ENCODE results near the gene IFITM2. TPM values are rescaled to one million over a fixed set of nuclear protein-coding genes. Genes with fewer than 3 reads are reported as not detected.

Gene IFITM2
- total and polyA plus RNA-seq, 8 donors, result 8.8 to 394 (median 37.8) TPM

DNA sequence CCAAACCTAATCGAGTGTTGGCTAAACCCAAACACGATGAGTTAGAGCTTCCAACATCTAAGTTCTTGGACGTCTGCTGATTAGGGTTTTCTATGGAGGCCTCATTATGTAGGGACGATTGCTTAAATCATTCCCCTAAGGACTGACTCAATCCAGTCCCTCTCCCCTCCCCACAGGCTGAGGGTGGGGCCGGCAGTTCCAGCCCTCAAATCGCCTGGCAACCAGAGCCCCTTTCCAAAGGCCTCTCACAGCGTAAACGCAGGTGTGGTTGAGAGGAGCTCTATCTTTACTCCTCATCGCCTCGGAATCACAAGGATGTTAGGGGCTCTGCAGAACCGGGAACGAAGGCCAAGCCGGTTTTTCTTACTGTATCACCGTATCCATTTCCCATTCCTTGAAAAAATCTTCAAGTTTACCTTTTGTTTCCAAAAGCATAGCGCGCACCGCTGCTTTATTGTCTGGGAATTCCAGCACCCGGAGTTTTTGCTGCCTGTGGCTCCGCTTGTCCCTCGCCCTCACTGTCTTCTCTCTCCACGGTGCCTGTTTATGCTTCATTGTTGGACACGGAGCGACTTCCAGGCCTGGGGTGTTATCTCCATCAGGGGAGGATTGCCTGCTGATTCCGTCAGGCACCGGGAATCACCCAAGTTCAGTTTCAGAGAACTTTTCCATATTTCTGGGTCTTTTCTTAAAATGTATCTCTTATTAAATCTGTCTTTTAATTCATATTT is 26.8 kb downstream of the IFITM2 start:
- H3K4me1 ChIP-seq, result peaks cover 0 to 27% (median 11%) of the 10 kb centered on the region in 4 donors
- intact Hi-C loops (cut with DNase I; ENCODE audit: low total_unique reads), result no loop called here
- TF ChIP-seq CTCF (IDR thresholded peaks at IDR 0.05) (no peak), POLR2A (IDR thresholded peaks at IDR 0.05) (no peak), EP300 (IDR thresholded peaks at IDR 0.05) (no peak), POLR2AphosphoS5 (IDR thresholded peaks at IDR 0.05) (no peak)

GRCh38 chr11:335779-336658 is 28.4 kb downstream of the IFITM2 start:
- peaks cover 0 to 29% (median 9%) of the 10 kb centered on the region in 4 donors for H3K4me1 ChIP-seq
- no peaks in the 10 kb centered on the region for H3K9me3 ChIP-seq
- WGBS, 5 donors, result 50 to 63% (median 62%) methylated on average over 15 of the region's 15 CpGs
- intact Hi-C loops (cut with DNase I; ENCODE audit: low total_unique reads), result no loop called here
- H3K36me3 ChIP-seq, result no peaks in the 10 kb centered on the region
- H3K27ac ChIP-seq, result peak overlapping the region; percentile 38 to 75 (median 59)
- no peaks in the 10 kb centered on the region for H3K27me3 ChIP-seq
- no peak overlapping the region for H3K4me3 ChIP-seq
- peak in 1 of 2 donors; percentile 74 for DNase-seq
- TF ChIP-seq POLR2AphosphoS5 (IDR thresholded peaks at IDR 0.05), result no peak
- TF ChIP-seq POLR2A (IDR thresholded peaks at IDR 0.05), result no peak

More for the DNA sequence above, 26.8 kb downstream of the IFITM2 start:
- Histone ChIP-seq H3K9me3 (no peaks in the 10 kb centered on the region), H3K27me3 (no peaks in the 10 kb centered on the region), H3K27ac (peak overlapping the region in 3 of 5 donors; percentile 14 to 75 (median 51)), H3K36me3 (no peaks in the 10 kb centered on the region), H3K4me3 (no peak overlapping the region)
- 35 to 53% (median 48%) methylated on average over 25 of the region's 25 CpGs for WGBS, 5 donors
- DNase-seq, result peak in 1 of 2 donors; percentile 74

DNA sequence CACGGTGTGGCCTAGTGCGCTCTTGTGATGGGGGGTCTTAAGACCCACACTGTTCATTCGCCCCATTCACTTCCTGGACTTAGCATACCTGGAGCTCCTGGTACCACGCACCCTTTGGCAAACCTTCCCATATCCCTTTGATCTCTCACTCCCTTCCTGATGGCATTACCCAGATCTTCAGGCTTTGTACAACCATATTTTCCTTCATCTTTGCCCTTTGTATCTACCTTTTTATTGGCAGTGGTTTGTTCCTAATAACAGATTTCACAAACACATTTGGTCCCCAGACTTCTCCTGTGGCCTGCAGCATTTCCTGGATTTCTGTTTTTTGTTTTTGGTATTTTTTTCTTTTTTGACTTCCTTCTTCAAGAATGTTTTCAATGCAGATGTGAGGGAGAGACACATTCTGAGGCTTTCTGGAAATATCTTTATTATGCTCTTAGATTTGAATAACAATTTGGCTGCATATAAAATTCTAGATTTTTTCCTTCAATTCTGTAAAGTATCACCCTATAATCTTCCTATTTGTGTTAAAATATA is 29.1 kb downstream of the IFITM2 start:
- Histone ChIP-seq H3K4me3 (no peak overlapping the region), H3K9me3 (no peaks in the 10 kb centered on the region), H3K27me3 (no peaks in the 10 kb centered on the region), H3K27ac (peak overlapping the region in 4 of 5 donors; percentile 57 to 75 (median 66)), H3K4me1 (peaks cover 0 to 29% (median 9%) of the 10 kb centered on the region in 4 donors), H3K36me3 (no peaks in the 10 kb centered on the region)
- TF ChIP-seq EP300 (IDR thresholded peaks at IDR 0.05), result no peak
- TF ChIP-seq POLR2AphosphoS5 (IDR thresholded peaks at IDR 0.05), result no peak
- TF ChIP-seq POLR2A (IDR thresholded peaks at IDR 0.05), result no peak
- no peak for TF ChIP-seq CTCF (IDR thresholded peaks at IDR 0.05)
- DNase-seq, result peak in 1 of 2 donors; percentile 6
- 75 to 90% (median 82%) methylated on average over 4 of the region's 4 CpGs for WGBS, 5 donors
- intact Hi-C loops (cut with DNase I; ENCODE audit: low total_unique reads), result no loop called here

GRCh38 chr11:337711-338110 is 30.1 kb downstream of the IFITM2 start:
- H3K27ac ChIP-seq, result no peak overlapping the region
- DNase-seq, result no peak
- intact Hi-C loops (cut with DNase I; ENCODE audit: low total_unique reads), result no loop called here
- H3K27me3 ChIP-seq, result no peaks in the 10 kb centered on the region
- no peaks in the 10 kb centered on the region for H3K9me3 ChIP-seq
- no peaks in the 10 kb centered on the region for H3K36me3 ChIP-seq
- no peak for TF ChIP-seq CTCF (IDR thresholded peaks at IDR 0.05)
- TF ChIP-seq EP300 (IDR thresholded peaks at IDR 0.05), result no peak
- TF ChIP-seq POLR2AphosphoS5 (IDR thresholded peaks at IDR 0.05), result no peak
- TF ChIP-seq POLR2A (IDR thresholded peaks at IDR 0.05), result no peak
- H3K4me3 ChIP-seq, result no peak overlapping the region
- peaks cover 0 to 29% (median 9%) of the 10 kb centered on the region in 4 donors for H3K4me1 ChIP-seq
- 86 to 95% (median 93%) methylated on average over 6 of the region's 6 CpGs for WGBS, 5 donors

Measured in stomach (tissue), 9 donors.